ENCODE data around the gene RBM15.

The RBM15 gene

DNA sequence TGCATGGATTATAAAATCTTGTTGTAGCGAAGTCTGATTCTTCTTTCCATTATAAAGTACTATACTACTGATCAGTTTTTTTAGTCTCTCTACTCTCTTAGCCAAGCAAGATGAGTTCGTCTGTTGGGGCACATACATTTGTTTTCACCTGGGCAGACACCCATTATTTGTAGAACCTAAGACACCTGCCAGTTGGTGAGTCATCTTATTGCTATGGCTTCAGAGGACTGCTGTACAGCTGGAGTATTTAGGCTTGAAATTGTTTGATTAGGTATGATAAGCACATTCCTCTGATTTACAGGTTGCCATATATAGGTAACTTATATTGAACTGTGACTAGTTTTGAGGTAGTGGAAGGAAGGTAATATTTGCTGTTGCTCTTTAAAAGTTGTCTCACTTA lies 17.2 kb downstream of the RBM15 start:
- no peak for TF ChIP-seq CTCF (IDR thresholded peaks at IDR 0.05; ENCODE audit: borderline replicate concordance, control extremely low read depth, extremely low read depth, insufficient read depth, missing control alignments)
- in situ Hi-C loops (cut with MboI; ENCODE audit: low sequenced_read_pairs, unreplicated experiment), result no loop called here
- no peak for DNase-seq (ENCODE audit: low spot score)

DNA sequence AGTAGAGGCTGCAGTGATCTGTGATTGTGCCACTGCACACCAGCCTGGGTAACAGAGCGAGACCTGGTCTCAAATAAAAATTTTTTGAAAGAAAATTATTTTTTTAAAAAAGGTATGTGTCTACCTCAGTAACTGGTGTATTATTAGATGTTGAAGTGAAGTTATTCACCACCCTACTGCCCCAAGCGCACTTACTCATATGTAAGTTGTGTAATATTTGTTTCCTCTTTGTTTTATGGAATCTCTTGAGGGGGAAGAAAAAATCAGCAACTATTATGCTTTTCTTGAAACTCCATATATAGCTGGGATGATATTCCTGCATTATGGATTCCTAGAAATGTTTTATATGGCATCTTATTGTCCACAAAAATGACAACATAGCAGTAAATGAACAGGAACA lies 21.3 kb downstream of the RBM15 start:
- TF ChIP-seq CTCF (IDR thresholded peaks at IDR 0.05; ENCODE audit: borderline replicate concordance, control extremely low read depth, extremely low read depth, insufficient read depth, missing control alignments), result no peak
- no peak for DNase-seq (ENCODE audit: low spot score)
- in situ Hi-C loops (cut with MboI; ENCODE audit: low sequenced_read_pairs, unreplicated experiment), result no loop called here

DNA sequence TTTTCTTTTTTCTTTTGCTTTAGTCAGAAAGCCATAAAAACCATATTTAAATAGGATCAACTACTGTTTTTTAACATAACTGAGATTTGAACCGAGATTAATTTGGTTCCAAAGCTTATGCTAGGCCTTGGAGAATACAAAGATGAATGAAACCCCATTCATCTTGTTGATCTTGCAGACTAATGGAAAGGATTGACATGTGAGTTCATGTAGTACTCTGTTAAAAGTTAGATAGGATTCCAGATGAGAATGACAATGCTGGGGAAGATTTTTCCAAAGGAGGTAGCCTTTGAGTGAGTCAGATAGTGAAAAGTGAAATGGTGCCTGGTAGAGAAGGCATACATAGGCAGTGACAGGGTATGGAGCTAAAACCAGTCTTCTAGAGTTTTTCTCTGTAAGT lies 22.7 kb downstream of the RBM15 start:
- DNase-seq (ENCODE audit: low spot score), result no peak

DNA sequence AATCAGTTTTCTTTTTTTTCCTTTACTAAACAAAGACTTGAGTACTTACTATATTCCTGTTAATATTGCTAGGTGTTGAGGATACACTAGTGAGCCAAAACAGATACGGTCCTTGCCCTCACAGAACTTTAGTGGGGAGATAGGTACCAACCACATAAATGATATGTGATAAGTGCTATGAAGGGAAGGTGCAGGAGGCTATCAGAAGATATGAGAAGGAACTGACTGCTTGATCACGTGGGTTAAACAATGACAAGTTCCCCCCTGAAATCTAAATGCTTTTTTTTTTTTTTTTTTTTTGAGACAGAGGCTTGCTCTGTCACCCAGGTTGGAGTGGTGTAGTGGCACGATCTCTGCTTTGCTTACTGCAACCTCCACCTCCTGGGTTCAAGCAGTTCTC lies 25.0 kb downstream of the RBM15 start:
- no peak for DNase-seq (ENCODE audit: low spot score)
- in situ Hi-C loops (cut with MboI; ENCODE audit: low sequenced_read_pairs, unreplicated experiment), result no loop called here
- no peak for TF ChIP-seq CTCF (IDR thresholded peaks at IDR 0.05; ENCODE audit: borderline replicate concordance, control extremely low read depth, extremely low read depth, insufficient read depth, missing control alignments)

More for the DNA sequence above, 22.7 kb downstream of the RBM15 start:
- in situ Hi-C loops (cut with MboI; ENCODE audit: low sequenced_read_pairs, unreplicated experiment), result no loop called here
- no peak for TF ChIP-seq CTCF (IDR thresholded peaks at IDR 0.05; ENCODE audit: borderline replicate concordance, control extremely low read depth, extremely low read depth, insufficient read depth, missing control alignments)

- no peak for TF ChIP-seq CTCF (IDR thresholded peaks at IDR 0.05; ENCODE audit: borderline replicate concordance, control extremely low read depth, extremely low read depth, insufficient read depth, missing control alignments)
- in situ Hi-C loops (cut with MboI; ENCODE audit: low sequenced_read_pairs, unreplicated experiment), result no loop called here
- no peak for DNase-seq (ENCODE audit: low spot score)
These were observed 31.6 kb downstream of the RBM15 start for GRCh38 chr1:110370827-110371226.

DNA sequence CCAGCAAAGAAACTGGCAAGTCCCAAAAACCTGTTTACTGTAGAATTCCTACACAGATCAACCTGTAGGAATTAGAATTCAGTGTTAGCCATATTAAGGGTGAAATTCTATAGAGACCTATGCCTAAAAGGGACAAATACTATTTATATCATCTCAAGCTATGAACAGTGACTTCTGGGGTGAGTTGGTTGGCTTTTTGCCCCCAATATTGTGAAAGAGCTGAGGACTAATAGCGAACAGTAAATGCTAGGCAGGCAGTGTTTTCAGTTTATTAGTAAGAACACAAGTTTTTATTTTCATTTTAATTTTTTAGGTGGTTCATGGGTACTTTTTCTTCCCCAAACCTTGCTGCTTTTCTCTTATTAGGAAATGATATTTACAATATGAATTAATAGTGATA lies 36.3 kb downstream of the RBM15 start:
- no peak for TF ChIP-seq CTCF (IDR thresholded peaks at IDR 0.05; ENCODE audit: borderline replicate concordance, control extremely low read depth, extremely low read depth, insufficient read depth, missing control alignments)
- in situ Hi-C loops (cut with MboI; ENCODE audit: low sequenced_read_pairs, unreplicated experiment), result no loop called here
- DNase-seq (ENCODE audit: low spot score), result no peak
